ENCODE measurements around the gene RNF168. TPM values are rescaled to one million over a fixed set of nuclear protein-coding genes. Genes with fewer than 3 reads are reported as not detected.

The RNF168 gene
- total RNA-seq, 1 experiment from 2014 or later, result 25.1 TPM

- BruUV-seq (replicated peaks), result no TSS peak
- Histone ChIP-seq H2AFZ (ENCODE audit: low read depth, low read length, poor library complexity, severe bottlenecking) (no peak overlapping the region), H3K27me3 (ENCODE audit: insufficient read depth, low read length) (no peaks in the 10 kb centered on the region), H3K9ac (ENCODE audit: low read length) (no peak overlapping the region), H3K4me3 (replicated peaks in 1 of 2; ENCODE audit: low read depth in 1 of 2, low read length in 2 of 2) (no peak overlapping the region), H3K9me2 (ENCODE audit: insufficient read depth) (no peaks in the 10 kb centered on the region), H4K20me1 (ENCODE audit: insufficient read depth) (peaks cover 6% of the 10 kb centered on the region; the same call in 1 of the 2 replicates), H3K9me3 (ENCODE audit: control insufficient read depth in 1 of 2, insufficient read depth in 1 of 2, low read depth in 1 of 2, low read length in 2 of 2) (no peaks in the 10 kb centered on the region), H3K79me2 (ENCODE audit: insufficient read depth, low read length) (peaks cover 100% of the 10 kb centered on the region), H3K4me1 (ENCODE audit: control insufficient read depth in 1 of 2, insufficient read depth in 2 of 2, low read length in 2 of 2) (peaks cover 0 to 10% of the 10 kb centered on the region in 2 experiments; a peak in 2 of 4 replicates), H3K27ac (ENCODE audit: low read depth, low read length) (no peak overlapping the region), H3K4me2 (ENCODE audit: low read length) (no peak overlapping the region), H3K36me3 (ENCODE audit: control insufficient read depth in 1 of 2, insufficient read depth in 2 of 2, low read length in 2 of 2) (peaks cover 0 to 20% of the 10 kb centered on the region in 2 experiments; a peak in 1 of 4 replicates)
- ChIA-PET RAD21 (ENCODE audit: low non-redundant PET in 1 of 2, low total read pairs in 2 of 2, uncharacterized antibody in 2 of 2, unreplicated experiment in 2 of 2) (no interaction called here), POLR2A (no interaction called here), CTCF (no interaction called here)
- no peak for TF ChIP-seq CBX3 (IDR thresholded peaks at IDR 0.05; ENCODE audit: low read depth)
- no peak for TF ChIP-seq YY1 (IDR thresholded peaks at IDR 0.05; ENCODE audit: extremely low read depth, insufficient replicate concordance, low read depth, low read length)
- TF ChIP-seq ZBTB33 (IDR thresholded peaks at IDR 0.05; ENCODE audit: extremely low read depth, insufficient replicate concordance, low read length), result no peak
- TF ChIP-seq JUND (IDR thresholded peaks at IDR 0.05), result no peak
- TF ChIP-seq SP1 (IDR thresholded peaks at IDR 0.05; ENCODE audit: low read depth), result no peak
- no peak for TF ChIP-seq MAX (IDR thresholded peaks at IDR 0.05)
- TF ChIP-seq RAD21 (IDR thresholded peaks at IDR 0.05; ENCODE audit: low read depth), result no peak
- TF ChIP-seq ZNF274 (IDR thresholded peaks at IDR 0.05; ENCODE audit: low read depth, low read length), result no peak
- TF ChIP-seq SRF (IDR thresholded peaks at IDR 0.05; ENCODE audit: low read depth), result no peak
- no peak for TF ChIP-seq ZFX (IDR thresholded peaks at IDR 0.05)
- TF ChIP-seq POLR2AphosphoS5 (IDR thresholded peaks at IDR 0.05; ENCODE audit: low read depth, low read length), result no peak
- no peak for TF ChIP-seq EZH2 (IDR thresholded peaks at IDR 0.05)
- TF ChIP-seq FOSL1 (IDR thresholded peaks at IDR 0.05; ENCODE audit: low read depth), result no peak
- TF ChIP-seq CTCF (IDR thresholded peaks at IDR 0.05 in 2 of 3, conservative IDR thresholded peaks at IDR 0.05 in 1 of 3; ENCODE audit: borderline replicate concordance in 1 of 3, insufficient read depth in 1 of 3, low read depth in 2 of 3, low read length in 2 of 3), result no peak
- TF ChIP-seq POLR2A (IDR thresholded peaks at IDR 0.05; ENCODE audit: borderline replicate concordance, extremely low read depth, insufficient read depth, insufficient read length), result no peak
- TF ChIP-seq EZH2phosphoT487 (IDR thresholded peaks at IDR 0.05; ENCODE audit: borderline replicate concordance), result no peak
- no peak for TF ChIP-seq ATF3 (IDR thresholded peaks at IDR 0.05)
- no peak for TF ChIP-seq CEBPB (IDR thresholded peaks at IDR 0.05; ENCODE audit: low read depth)
- no peak for TF ChIP-seq ELF1 (IDR thresholded peaks at IDR 0.05; ENCODE audit: borderline replicate concordance, low read depth)
- ATAC-seq (no peak), DNase-seq (ENCODE audit: low read depth, low spot score) (no peak)
- intact Hi-C loops (cut with micrococcal nuclease), result no loop called here
These were observed 5.3 kb downstream of the RNF168 start for GRCh38 chr3:196498297-196498696.
